H1 (cell line): ENCODE data around the gene DIP2C. TPM values are rescaled to one million over a fixed set of nuclear protein-coding genes. Genes with fewer than 3 reads are reported as not detected.

Source experiments
- CREB1 ChIP-seq: IDR thresholded peaks from 2 replicates; pipeline ENCODE4 v1.6.1; 2012; ENCODE audit warnings: inconsistent platforms
- KDM5A ChIP-seq: fragments of 200-600 bp; IDR thresholded peaks from 2 replicates; pipeline ENCODE4 v1.7.1; 2012; ENCODE audit warnings: mild to moderate bottlenecking, low read length, inconsistent platforms, mixed read lengths
- POLR2A ChIP-seq, 2 experiments: IDR thresholded peaks; 1 replicate in 1 of 2; 2 replicates in 1 of 2; pipeline ENCODE4 v1.6.1; 2011; ENCODE audit warnings: low read depth in 2 of 2, low read length in 2 of 2, mild to moderate bottlenecking in 2 of 2; ENCODE audit errors: control extremely low read depth in 1 of 2
- RAD21 ChIP-seq, 2 experiments: IDR thresholded peaks in 1 of 2; conservative IDR thresholded peaks in 1 of 2; 2 replicates each; pipeline ENCODE4 v1.6.1; 2011; ENCODE audit warnings: low read depth in 2 of 2, low read length in 2 of 2, improper control_type of control experiment in 1 of 2, inconsistent platforms in 1 of 2, mild to moderate bottlenecking in 1 of 2, moderate library complexity in 1 of 2
- RBBP5 ChIP-seq: IDR thresholded peaks from 2 replicates; pipeline ENCODE4 v1.7.1; 2012; ENCODE audit warnings: low read depth, mild to moderate bottlenecking, inconsistent platforms, low read length, moderate library complexity, borderline replicate concordance
- RFX5 ChIP-seq: IDR thresholded peaks from 2 replicates; pipeline ENCODE4 v1.6.1; 2011; ENCODE audit warnings: low read depth, low read length, improper control_type of control experiment, borderline replicate concordance
- RNF2 ChIP-seq: fragments of 200-900, 300-1000 bp; sonication (generic); IDR thresholded peaks from 2 replicates; pipeline ENCODE4 v1.7.1; 2016; ENCODE audit warnings: borderline replicate concordance, low read depth, mild to moderate bottlenecking, antibody characterized with exemption, low read length; ENCODE audit not compliant: poor library complexity, severe bottlenecking; ENCODE audit errors: missing control alignments
- SIN3A ChIP-seq, 2 experiments: IDR thresholded peaks in 1 of 2; conservative IDR thresholded peaks in 1 of 2; 2 replicates each; pipeline ENCODE4 v1.6.1; 2011 to 2012; ENCODE audit warnings: low read length in 2 of 2, improper control_type of control experiment in 1 of 2, low read depth in 1 of 2, mild to moderate bottlenecking in 1 of 2
- SP2 ChIP-seq: IDR thresholded peaks from 2 replicates; pipeline ENCODE4 v1.6.1; 2012; ENCODE audit warnings: mild to moderate bottlenecking, low read length, inconsistent platforms
- polyA plus RNA-seq, 7 experiments: library from polyadenylated mRNA; depleted of rRNA in 3 of 7; stranded (reverse) in 5 of 7; unstranded in 2 of 7; fragments of >200 nt in 5 of 7; fragments of 200-250 nt in 2 of 7; gene quantifications; 1 replicate in 5 of 7; 2 replicates in 1 of 7; 4 replicates in 1 of 7; pipeline versions ENCODE4 v1.2.1 to v1.2.3, GENCODE V29; 2011 to 2013; ENCODE audit warnings: missing spikeins in 2 of 7, mixed read lengths in 2 of 7
- total RNA-seq: library from RNA; stranded (reverse); fragmentation: NEBNext Ultra II Directional; extraction: Animal tissue kit (Norgen Biotek cat#: 25700); gene quantifications from 2 replicates; pipeline ENCODE4 v1.2.1, GENCODE V29; 2021

Gene DIP2C
- total and polyA plus RNA-seq, 2 of the 8 experiments (the other 6 are each of a cell fraction or from before 2014, with no cell fraction given), result 3.8 to 9.3 TPM

GRCh38 chr10:662686-663465 lies 26.6 kb downstream of the DIP2C start (continued):
- TF ChIP-seq SP2 (no peak), RNF2 (no peak), CREB1 (no peak), SIN3A (conservative IDR thresholded peaks at IDR 0.05 in 1 of 2, IDR thresholded peaks at IDR 0.05 in 1 of 2; ENCODE audit: low read depth in 1 of 2, low read length in 2 of 2) (no peak), RAD21 (IDR thresholded peaks at IDR 0.05 in 1 of 2, conservative IDR thresholded peaks at IDR 0.05 in 1 of 2; ENCODE audit: low read depth in 2 of 2, low read length in 2 of 2) (no peak), RBBP5 (no peak), POLR2A (IDR thresholded peaks at IDR 0.05; ENCODE audit: control extremely low read depth in 1 of 2, low read depth in 2 of 2, low read length in 2 of 2) (no peak), RFX5 (no peak), KDM5A (no peak)
